Stimulated activated CD8-positive, alpha-beta memory T cell treated with anti-CD3 and anti-CD28 coated beads, Interleukin-7, amount 100 ng/mL, for 1 hour (primary cell): Measurements from ENCODE around the gene LRP8.
"Not testable (repeated sequence)": the region's sequence is repeated elsewhere in the genome, so short reads cannot be mapped to it uniquely, and the experiment has no call there.

ENCODE experiments used
- DNase-seq, 2 donors: peaks; one replicate each; pipeline ENCODE4 v3.0.0-alpha.2; 2020; ENCODE audit warnings: low read depth in 2 of 2

Gene LRP8

GRCh38 chr1:53218201-53218600 lies 109.7 kb downstream of the LRP8 start:
- DNase-seq, result no peak

GRCh38 chr1:53214376-53214940 lies 113.4 kb downstream of the LRP8 start:
- no peak for DNase-seq

- no peak for DNase-seq
Measured at GRCh38 chr1:53210954-53211353, 116.9 kb downstream of the LRP8 start.

- DNase-seq, result no peak
Measured at GRCh38 chr1:53210352-53210751, 117.5 kb downstream of the LRP8 start.

GRCh38 chr1:53207726-53208125 lies 120.1 kb downstream of the LRP8 start:
- no peak for DNase-seq

GRCh38 chr1:53206735-53207379 lies 121.0 kb downstream of the LRP8 start:
- no peak for DNase-seq

- not testable (repeated sequence) for DNase-seq
Measured at GRCh38 chr1:53206083-53206685, 121.7 kb downstream of the LRP8 start.

GRCh38 chr1:53205496-53205895 lies 122.4 kb downstream of the LRP8 start:
- DNase-seq, result not testable (repeated sequence)

GRCh38 chr1:53203466-53203865 lies 124.4 kb downstream of the LRP8 start:
- DNase-seq, result no peak

- DNase-seq, result no peak
Measured at GRCh38 chr1:53198241-53198651, 129.6 kb downstream of the LRP8 start.

- no peak for DNase-seq
Measured at GRCh38 chr1:53197291-53198200, 130.3 kb downstream of the LRP8 start.

- peak; percentile 77 to 78 for DNase-seq
Measured at GRCh38 chr1:53196485-53197290, 131.2 kb downstream of the LRP8 start, which contains the start of gene CPT2. Gene CPT2, plus strand, starts transcription at chr1:53196824. Its CDS starts 120 bp downstream, at chr1:53196944.

- no peak for DNase-seq
Measured at GRCh38 chr1:53196017-53196484, 131.8 kb downstream of the LRP8 start.

GRCh38 chr1:53195246-53196016 lies 132.4 kb downstream of the LRP8 start:
- DNase-seq, result no peak
